Raji (cell line): Measurements from ENCODE around the gene NAGS.

Experiments
- POLR2A ChIP-seq: IDR thresholded peaks from 2 replicates; pipeline ENCODE4 v1.6.1; 2011; ENCODE audit warnings: low read depth, low read length, control low read depth; ENCODE audit not compliant: insufficient read depth

NAGS gene

DNA sequence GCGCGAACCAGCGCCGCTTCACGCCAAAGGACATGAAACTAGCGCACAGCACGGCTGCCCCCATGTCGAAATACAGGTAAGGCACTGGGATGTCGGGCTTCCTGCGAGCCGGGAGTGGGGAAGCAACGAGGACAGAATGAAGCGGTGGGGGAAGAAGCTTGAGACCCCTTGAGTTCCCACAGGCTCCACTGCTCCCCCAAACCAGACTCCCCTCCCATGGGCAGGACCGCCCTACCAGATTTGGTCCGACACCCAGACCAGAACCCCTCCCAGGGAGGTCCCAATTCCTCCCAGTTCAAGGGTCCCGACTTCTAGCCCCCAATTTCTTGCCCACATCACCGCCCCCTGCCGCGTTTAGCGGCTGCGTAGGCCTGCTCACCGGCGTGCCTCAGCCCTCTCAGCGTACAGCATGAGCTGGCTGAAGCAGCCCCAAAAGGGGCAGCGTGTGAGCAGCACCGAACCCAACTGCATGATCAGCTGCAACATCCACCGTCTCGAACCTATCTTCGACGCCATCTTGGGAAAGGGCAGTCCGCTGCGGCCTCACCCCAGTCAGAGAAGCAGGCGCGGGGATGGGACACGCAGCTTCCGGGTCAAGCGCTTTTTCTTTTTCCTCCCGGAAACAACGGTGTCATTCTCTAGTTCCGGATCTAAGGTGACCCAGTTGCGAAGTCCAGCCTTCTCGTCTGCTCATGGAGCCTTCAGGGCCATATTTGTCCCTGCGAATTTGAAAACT is 10.2 kb downstream of the NAGS start, which contains the start of gene TMEM101:
TMEM101 (minus strand) TSS at position 527 of the 736 bp plus-strand sequence; CDS start at position 516, 11 bp downstream.
- TF ChIP-seq POLR2A, result peak; percentile 88

DNA sequence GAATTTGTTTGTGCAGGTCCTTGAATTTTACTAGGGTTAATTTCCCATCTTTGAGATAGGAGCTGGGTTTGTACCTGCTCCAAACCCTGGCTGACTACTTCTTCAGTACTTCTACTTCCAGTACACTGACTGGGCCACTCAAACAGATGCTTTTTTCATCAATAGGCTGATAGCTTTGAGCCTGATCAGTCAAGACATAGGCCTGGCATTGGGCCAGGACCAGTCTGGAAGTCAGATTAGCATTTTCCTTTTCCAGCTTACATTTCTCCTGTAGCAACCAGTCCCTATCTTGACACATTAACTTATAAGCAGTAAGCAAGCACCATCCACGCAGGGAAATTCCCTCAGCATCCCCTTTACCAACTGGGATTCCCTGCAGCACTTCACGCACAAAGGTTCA is 17.8 kb downstream of the NAGS start:
- no peak for TF ChIP-seq POLR2A

DNA sequence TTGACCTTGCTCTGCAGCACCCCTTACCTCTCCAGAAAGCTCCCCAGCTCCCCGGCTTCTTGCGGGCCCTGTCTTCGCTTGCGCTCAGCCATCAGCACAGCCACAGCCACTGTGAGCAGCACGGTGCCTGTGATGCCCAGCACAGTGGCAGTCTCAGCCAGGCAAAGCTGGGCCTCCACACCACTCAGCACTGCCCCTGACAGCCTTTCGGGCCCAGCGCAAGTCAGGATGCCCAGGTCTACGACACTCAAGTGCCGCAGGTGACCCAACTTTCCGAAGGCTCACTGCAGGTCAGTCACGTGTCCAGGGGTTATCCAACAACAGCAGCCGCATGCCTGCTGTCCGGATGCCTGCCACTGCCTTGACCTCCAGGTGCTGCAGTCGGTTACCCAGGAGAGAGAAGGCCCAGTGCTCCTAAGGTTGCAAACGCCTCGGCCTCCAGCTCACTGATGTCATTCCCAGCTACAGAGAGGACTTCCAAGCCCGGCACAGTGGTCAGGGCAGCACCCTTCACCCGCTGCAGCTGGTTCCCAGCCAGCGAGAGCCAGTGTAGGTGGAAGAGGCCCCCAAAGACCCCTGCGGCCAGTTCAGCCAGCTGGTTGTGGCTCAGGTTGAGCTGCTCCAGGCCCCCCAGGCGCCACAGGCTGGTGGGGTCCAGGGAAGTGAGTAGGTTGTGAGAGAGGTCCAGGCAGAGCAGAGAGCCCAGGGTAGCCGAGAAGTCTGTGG is 19.3 kb downstream of the NAGS start:
- no peak for TF ChIP-seq POLR2A

DNA sequence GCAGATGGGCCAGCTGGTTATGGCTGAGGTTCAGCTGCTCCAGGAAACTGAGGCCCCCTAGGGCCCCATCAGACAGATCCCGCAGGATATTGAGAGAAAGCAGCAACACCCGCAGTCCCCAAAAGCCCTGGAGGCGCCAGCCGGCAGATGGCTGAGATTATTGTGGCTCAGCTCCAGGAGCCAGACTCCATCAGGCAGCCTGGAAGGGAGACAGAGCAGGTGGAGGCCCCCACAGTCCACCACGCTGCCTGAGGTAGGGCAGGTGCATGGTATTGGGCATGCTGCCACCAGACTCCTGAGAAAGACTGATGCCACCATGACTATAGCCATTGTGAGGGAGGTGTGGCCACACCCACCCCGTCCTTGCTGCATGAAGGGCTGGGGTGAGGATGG is 19.8 kb downstream of the NAGS start:
- TF ChIP-seq POLR2A, result no peak

DNA sequence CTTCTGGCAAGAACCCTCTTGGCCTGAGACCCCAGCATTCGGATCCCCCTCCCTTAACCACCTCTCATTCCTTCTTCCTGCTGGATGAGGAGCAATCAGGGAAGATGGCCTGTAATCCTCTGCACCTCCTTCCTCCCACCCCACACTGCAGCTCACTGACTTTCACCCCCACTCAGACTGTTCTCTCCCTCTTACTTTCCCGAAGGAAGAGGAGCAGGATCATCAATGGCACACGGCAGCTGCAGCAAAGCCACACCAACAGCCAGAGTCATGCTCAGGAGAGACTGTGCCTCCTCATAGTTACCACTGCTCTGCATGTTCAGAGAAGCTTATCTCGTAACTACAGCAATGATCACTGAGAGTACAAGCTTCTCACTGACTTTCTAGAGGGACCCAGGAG is 20.4 kb downstream of the NAGS start:
- no peak for TF ChIP-seq POLR2A

DNA sequence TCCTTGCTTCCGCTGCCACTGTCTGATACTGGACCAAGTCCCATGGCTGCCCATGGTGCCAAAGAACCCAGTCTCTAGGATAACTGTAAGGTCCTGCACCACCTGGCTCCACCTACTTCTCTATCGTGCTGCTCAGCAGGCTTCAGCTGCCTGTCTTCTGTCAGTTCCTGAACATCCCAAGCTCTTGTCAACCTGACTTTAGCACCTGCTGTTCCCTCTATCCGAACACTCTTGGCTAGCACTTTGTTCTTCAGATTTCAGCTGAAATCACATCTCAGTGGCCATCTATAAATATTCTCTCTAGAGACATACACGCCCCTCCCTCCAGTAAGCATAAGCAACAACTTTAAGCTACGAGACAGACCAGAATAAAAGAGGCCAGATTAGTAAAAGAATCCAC is 25.3 kb downstream of the NAGS start:
- TF ChIP-seq POLR2A, result no peak

DNA sequence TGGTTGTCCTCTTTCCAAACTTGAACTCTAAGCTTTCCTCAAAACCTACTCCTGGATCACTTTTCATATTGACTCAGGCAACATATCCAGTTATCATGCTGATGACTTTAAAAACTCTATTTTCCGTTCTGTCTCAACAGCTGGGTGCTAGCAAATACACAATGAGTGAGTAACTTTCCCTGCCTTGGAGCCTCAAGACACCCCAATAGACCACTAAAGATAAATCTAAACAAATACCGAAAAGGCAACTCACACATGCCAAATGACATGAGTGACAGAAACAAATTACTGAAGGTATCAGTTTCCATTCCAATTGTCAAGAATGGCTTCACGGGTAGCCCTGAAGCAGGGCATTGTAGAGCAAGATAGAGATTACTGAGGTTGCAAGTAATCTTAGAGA is 26.1 kb downstream of the NAGS start:
- no peak for TF ChIP-seq POLR2A

DNA sequence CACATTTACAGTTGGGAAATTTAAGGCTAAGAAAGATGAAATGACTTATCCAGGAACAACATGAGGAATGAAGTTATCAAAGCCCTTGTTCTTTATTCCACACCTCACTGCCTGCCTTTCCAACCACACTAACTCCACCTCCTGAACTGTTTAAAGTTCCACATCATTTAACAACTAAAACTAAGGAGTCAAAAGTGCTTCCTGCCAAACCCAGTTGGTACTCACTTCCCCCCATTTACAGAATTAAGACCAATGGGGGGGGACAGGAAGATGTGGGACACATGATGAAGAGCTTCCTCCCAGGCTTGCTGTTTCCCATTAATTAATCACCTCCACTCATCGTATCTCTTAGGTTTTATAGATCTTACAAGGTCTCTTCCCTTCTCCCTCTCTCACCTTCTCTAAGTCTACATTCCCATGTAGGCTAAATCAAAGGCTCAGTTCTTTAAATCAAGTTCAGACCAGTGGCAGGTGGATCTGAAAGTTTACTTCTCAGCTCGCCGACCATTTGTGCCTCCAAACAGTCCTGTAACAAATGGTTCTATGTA is 29.5 kb downstream of the NAGS start:
- TF ChIP-seq POLR2A, result no peak

DNA sequence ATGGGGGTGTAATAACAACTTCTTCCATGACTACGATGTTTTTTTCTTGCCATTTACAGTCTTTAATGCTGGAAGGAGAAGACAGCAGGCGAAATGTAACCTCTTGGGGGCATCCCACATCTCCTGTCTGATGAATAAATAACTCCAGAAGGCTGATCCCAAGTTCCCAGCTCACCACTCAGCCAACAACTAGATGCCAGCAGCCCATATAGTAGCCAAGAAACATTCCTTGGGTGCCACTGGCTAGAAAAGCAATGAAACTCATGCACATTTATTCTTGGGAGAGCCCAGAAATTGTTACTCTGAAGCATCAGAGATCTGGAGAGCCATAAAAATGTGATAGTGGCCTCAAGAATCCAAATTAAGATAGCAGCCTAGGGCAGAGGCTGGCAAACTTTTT is 33.0 kb downstream of the NAGS start:
- no peak for TF ChIP-seq POLR2A

DNA sequence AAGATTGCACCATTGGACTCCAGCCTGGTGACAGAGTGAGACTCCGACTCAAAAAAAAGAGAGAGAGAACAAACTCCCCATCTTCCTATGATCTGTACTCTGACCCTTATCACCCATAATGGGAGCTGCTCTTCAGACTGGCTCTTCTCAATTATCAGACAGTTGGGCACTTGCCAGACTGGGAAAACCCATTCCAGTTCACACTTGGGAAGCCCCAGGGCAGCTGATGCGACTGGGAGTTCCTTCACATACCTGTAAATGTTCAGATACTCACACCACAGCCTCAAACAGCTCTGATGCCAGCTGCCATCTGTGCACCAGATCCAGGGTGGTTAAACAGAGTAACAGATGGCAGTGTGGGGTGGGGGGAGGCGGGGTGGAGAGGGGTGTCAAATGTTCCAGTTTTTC is 34.2 kb downstream of the NAGS start:
- no peak for TF ChIP-seq POLR2A

DNA sequence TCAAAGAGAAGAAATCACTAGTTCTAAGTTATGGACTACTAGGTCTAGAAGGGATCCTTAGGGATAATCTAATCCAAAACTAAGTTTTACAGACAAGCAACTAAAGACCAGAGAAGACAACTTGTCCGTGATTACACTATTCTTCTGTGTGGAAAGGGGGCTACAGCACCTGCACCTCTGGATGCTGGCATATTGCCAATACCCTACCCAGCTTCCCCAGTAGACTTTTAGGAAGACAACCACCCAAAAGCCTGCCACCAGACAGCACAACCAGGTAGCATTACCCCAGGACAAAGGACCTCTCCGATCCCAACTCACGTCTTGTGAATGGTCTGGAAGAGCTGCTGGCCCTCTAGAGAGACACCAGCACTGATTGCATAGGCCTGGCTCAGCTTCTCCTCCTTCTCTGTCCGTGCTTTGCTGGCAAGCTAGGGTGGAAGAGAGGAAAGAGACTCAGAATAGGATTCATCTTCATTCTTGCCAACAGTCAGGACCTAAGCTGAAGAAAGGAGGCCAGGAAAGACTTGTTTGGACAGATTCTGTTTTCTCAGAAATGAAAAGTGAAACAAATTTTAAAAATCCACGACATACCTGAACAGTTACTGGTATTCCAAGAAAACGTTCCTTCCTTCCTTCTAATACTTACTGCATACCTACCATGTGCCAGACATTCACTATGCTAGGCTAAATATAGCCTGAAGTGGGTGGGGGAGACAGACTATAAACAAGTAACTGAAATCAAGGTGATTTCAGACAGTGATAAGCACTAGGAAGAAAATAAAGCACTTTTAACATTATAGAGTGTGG is 35.6 kb downstream of the NAGS start:
- no peak for TF ChIP-seq POLR2A

DNA sequence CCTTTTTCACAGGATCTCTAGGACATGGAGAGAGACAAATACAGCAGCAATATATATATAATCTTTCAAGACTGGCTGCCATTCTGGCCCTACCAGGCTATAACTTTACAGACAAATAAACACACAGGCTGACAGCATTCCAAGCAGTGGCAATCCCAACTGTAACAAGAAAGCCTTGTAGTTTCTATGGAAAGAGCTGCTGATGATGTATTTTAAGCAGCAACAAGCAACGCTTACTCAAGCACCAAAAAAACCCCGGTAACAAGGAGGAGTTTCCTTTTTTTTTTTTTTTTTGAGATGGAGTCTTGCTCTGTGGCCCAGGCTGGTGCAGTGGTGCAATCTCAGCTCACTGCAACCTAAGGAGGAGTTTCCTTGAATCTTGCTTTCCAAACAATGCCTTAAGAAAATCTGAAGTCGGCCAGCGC is 38.9 kb downstream of the NAGS start:
- no peak for TF ChIP-seq POLR2A

DNA sequence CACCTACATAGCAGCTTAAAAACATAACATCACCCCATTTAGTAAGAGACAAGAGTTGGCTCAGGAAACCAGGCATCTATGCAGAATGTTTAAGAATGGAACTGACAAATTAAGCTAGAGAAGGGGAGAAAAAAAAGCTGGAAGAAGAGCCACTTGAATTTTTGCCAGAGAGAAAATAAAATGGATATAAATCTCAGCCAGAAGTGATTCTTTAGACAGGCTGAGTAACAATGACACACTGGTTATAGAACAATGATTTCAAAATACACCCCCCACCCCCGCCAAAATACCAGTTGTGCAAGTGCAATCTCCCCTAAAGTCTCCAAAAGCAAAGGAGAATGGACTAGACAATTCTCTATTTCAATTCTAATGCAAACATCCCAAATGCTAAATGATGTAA is 39.6 kb downstream of the NAGS start:
- no peak for TF ChIP-seq POLR2A

DNA sequence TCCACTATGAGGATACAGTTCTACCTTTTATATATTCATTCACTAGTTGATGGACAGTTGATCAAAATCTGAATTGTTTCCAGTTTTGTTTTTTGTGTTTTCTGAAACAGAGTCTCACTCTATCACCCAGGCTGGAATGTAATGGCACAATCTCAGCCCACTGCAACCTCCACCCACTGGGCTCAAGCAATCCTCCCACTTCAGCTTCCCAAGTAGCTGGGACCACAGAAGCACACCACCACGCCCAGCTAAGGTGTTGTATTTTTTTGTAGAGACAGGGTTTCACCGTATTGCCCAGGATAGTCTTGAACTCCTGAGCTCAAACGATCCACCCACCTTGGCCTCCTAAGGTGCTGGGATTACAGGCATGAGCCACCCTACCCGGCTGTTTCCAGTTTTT is 41.1 kb downstream of the NAGS start:
- TF ChIP-seq POLR2A, result no peak

DNA sequence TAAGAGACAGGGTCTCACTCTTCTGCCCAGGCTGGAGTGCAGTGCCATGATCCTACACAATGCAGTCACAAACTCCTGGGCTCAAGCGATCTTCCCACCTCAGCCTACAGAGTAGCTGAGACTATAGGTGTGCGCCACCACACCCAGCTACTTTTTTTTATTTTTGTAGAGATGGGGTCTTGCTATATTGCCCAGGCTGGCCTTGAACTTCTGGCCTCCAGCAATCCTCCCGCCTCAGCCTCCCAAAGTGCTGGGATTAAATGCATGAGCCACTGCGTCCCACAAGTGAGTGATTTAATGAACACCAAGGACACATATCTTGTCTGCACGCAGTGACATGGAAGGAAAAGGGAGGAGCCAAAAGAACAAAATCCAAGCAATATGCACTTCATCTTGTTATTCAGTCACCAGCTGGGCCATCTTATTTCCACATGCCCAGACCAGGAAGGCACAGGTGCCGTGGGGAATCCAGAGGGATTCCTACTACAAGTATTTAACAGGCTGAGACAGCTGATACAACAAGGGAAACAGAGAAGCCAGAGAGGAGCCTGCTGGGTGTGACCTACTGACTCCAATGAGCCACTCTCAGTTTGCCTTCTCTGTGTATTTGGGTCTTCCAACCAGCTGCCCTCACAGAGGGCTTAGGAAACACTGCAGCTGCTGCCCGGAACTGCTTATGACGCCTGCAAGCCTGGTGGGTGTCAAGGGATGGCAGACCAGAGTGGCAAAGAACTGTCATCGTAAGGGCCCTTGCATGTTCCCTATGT is 45.1 kb downstream of the NAGS start:
- TF ChIP-seq POLR2A, result no peak
